Lower lobe of right lung (tissue), 2 donors: Measurements from ENCODE around the gene ZDHHC8. TPM values are rescaled to one million over a fixed set of nuclear protein-coding genes. Genes with fewer than 3 reads are reported as not detected.

ENCODE experiments used
- ATAC-seq, 2 donors: fragments of 200-7000 bp; cut with Tn5 transposase; one replicate each; pipeline ENCODE4 v1.9.1; 2020 to 2022; ENCODE audit warnings: mild to moderate bottlenecking in 2 of 2, moderate library complexity in 2 of 2
- DNase-seq: peaks from one replicate; pipeline ENCODE4 v3.0.0-alpha.2; 2020
- H3K27ac ChIP-seq: fragments of 200-600 bp; one replicate; pipeline ENCODE4 v1.8.0; 2022
- H3K27me3 ChIP-seq: fragments of 200-600 bp; one replicate; pipeline ENCODE4 v1.8.0; 2022; ENCODE audit warnings: low read depth
- H3K36me3 ChIP-seq: fragments of 200-600 bp; one replicate; pipeline ENCODE4 v1.8.0; 2022; ENCODE audit warnings: mild to moderate bottlenecking
- H3K4me1 ChIP-seq: fragments of 200-600 bp; one replicate; pipeline ENCODE4 v1.8.0; 2022
- H3K4me3 ChIP-seq: fragments of 200-600 bp; one replicate; pipeline ENCODE4 v1.8.0; 2022; ENCODE audit warnings: mild to moderate bottlenecking
- H3K9me3 ChIP-seq: fragments of 200-600 bp; one replicate; pipeline ENCODE4 v1.8.0; 2022
- intact Hi-C: fragments of 100-400 bp; cut with DNase I; formaldehyde crosslinking; loops from one replicate; pipeline ENCODE4 v1.11.0; 2022
- total RNA-seq: library from RNA; stranded (reverse); fragmentation: NEBNext Ultra II Directional; extraction: Animal tissue kit (Norgen Biotek cat#: 25700); gene quantifications from one replicate; pipeline ENCODE4 v1.2.1, GENCODE V29; 2021
- TF ChIP-seq, protein P1 (sequence below): fragments of 200-600 bp; IDR thresholded peaks from one replicate; pipeline ENCODE4 v1.8.0; 2022; ENCODE audit warnings: antibody characterized with exemption, mild to moderate bottlenecking
- donor health status: DM: no; HTN: yes; CAD: no; lungs with severe emphysema.

ZDHHC8 gene
- total RNA-seq, 1 donor from 2014 or later: 77.2 TPM

DNA sequence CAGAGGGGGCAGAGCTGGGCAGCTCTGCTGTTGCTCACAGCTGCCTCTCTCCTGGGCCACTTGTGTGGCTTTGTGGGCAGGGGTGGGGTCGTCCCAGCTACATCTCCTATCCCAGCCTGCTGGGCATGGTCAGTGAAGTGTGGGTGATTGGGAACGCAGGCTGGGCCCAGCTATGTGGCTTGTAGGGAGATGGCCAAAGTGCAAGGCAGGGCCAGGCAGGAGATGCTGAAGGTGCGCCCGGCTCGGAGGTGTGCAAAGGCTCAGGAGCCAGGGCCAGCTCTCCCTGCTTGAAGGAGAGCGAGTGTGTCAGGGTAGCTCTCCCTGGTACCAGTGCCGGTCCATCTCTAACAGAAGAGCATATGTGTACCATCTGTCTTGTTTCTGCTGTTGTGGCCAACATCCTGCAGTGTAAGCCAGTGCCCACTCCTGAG lies 24.1 kb upstream of the ZDHHC8 start:
- intact Hi-C loops: no loop called here
- Histone ChIP-seq H3K9me3 (no peaks in the 10 kb centered on the region), H3K4me1 (no peaks in the 10 kb centered on the region), H3K36me3 (peaks cover 93% of the 10 kb centered on the region), H3K27ac (no peak overlapping the region), H3K27me3 (no peaks in the 10 kb centered on the region), H3K4me3 (no peak overlapping the region)
- peak; percentile 22 for DNase-seq
- ATAC-seq: no peak
- TF ChIP-seq, protein P1, sequence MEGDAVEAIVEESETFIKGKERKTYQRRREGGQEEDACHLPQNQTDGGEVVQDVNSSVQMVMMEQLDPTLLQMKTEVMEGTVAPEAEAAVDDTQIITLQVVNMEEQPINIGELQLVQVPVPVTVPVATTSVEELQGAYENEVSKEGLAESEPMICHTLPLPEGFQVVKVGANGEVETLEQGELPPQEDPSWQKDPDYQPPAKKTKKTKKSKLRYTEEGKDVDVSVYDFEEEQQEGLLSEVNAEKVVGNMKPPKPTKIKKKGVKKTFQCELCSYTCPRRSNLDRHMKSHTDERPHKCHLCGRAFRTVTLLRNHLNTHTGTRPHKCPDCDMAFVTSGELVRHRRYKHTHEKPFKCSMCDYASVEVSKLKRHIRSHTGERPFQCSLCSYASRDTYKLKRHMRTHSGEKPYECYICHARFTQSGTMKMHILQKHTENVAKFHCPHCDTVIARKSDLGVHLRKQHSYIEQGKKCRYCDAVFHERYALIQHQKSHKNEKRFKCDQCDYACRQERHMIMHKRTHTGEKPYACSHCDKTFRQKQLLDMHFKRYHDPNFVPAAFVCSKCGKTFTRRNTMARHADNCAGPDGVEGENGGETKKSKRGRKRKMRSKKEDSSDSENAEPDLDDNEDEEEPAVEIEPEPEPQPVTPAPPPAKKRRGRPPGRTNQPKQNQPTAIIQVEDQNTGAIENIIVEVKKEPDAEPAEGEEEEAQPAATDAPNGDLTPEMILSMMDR: no peak

DNA sequence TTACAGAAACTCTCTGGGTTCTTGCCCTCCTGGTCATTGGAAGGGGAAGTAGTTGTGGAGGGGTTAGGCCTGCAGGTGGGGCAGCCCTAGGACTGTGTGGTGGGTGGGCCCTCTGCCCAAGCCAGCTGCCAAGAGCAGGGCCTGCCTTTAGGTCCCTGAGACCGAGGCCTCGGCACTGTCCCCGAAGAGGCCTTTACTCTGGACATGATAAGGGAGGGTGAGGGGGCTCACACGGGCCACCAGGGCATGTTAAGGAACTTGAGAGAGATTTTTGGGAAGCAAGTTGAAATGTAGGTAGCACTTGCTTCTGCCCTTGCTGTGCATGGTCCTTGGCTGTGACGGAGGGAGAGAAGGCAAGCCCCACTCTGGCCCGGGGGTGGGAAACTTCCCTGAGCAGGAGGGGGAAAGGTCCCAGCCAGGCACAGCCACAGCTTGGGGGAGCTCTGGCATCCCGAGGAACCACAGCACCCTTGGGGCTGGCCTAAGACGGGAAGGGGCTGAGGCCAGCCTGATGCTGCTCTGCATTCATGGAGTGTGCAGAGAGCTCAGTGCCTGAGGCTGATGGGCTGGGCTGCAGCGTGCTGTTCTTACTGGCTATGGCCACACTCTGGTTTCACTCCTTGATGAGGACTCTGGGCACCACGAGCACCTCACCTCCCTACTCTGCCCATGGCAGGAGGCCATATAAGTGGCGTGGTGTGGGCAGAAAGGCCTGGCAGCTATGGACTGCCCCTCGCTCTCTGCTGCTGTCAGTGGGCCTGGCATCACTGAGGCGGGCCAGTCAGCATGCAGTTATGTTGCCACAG lies 23.4 kb upstream of the ZDHHC8 start:
- Histone ChIP-seq H3K4me1 (no peaks in the 10 kb centered on the region), H3K36me3 (peaks cover 97% of the 10 kb centered on the region), H3K9me3 (no peaks in the 10 kb centered on the region), H3K27ac (no peak overlapping the region), H3K27me3 (no peaks in the 10 kb centered on the region), H3K4me3 (no peak overlapping the region)
- intact Hi-C loops: no loop called here
- TF ChIP-seq, protein P1: no peak
- peak; percentile 38 for DNase-seq
- ATAC-seq: no peak

DNA sequence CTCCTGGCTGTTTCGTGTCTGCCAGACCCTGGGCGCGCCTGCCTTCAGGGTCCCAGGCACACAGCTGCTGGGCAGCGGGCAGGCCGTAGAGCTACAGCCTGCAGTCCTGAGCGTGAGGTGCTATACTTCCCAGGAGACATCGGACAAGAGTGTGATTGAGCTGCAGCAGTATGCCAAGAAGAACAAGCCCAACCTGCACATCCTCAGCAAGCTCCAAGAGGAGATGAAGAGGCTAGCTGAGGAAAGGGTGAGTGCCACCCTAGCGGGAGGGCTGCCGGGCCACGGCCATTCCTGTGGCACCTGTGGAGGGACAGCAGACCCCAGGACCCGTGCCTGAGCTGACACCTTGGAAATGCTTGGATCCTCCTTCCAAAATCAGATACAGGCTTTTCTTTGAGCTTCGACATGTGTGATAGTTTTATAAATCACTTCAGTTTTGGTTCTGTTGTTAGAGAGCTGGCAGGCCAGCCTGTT lies 22.8 kb upstream of the ZDHHC8 start:
- Histone ChIP-seq H3K36me3 (peaks cover 97% of the 10 kb centered on the region), H3K27me3 (no peaks in the 10 kb centered on the region), H3K4me1 (no peaks in the 10 kb centered on the region), H3K9me3 (no peaks in the 10 kb centered on the region), H3K27ac (no peak overlapping the region), H3K4me3 (no peak overlapping the region)
- no peak for ATAC-seq
- TF ChIP-seq, protein P1: no peak
- intact Hi-C loops: no loop called here
- no peak for DNase-seq

GRCh38 chr22:20109411-20110358 lies 21.9 kb upstream of the ZDHHC8 start:
- DNase-seq (peak; percentile 42), ATAC-seq (no peak)
- Histone ChIP-seq H3K4me1 (no peaks in the 10 kb centered on the region), H3K9me3 (no peaks in the 10 kb centered on the region), H3K27ac (no peak overlapping the region), H3K36me3 (peaks cover 100% of the 10 kb centered on the region), H3K27me3 (no peaks in the 10 kb centered on the region), H3K4me3 (no peak overlapping the region)
- intact Hi-C loops: no loop called here
- TF ChIP-seq, protein P1: no peak

GRCh38 chr22:20110359-20110985 lies 21.1 kb upstream of the ZDHHC8 start:
- H3K27ac ChIP-seq: no peak overlapping the region
- no peaks in the 10 kb centered on the region for H3K9me3 ChIP-seq
- peaks cover under 1% of the 10 kb centered on the region for H3K4me1 ChIP-seq
- ATAC-seq: no peak
- intact Hi-C loops: no loop called here
- H3K27me3 ChIP-seq: no peaks in the 10 kb centered on the region
- DNase-seq: no peak
- H3K4me3 ChIP-seq: no peak overlapping the region
- TF ChIP-seq, protein P1: no peak
- peaks cover 100% of the 10 kb centered on the region for H3K36me3 ChIP-seq
